HFF-Myc (cell line): Measurements from ENCODE around the gene BIRC7.

Experiments
- DNase-seq: peaks from one replicate; pipeline ENCODE4 v3.0.0-alpha.2; 2011; ENCODE audit warnings: low read depth; ENCODE audit errors: extremely low read depth
- H3K4me3 ChIP-seq: replicated peaks from 2 replicates; pipeline ENCODE4 v1.5.1; 2011; ENCODE audit warnings: low read depth, mild to moderate bottlenecking, control low read depth, low read length
- CTCF ChIP-seq: IDR thresholded peaks from 2 replicates; pipeline ENCODE4 v1.5.1; 2012; ENCODE audit warnings: mild to moderate bottlenecking, low read depth, low read length, control low read depth; ENCODE audit errors: missing control alignments

The BIRC7 gene

GRCh38 chr20:63252284-63252711 is 16.6 kb downstream of the BIRC7 start:
- H3K4me3 ChIP-seq, result no peak overlapping the region
- DNase-seq, result no peak
- no peak for TF ChIP-seq CTCF

GRCh38 chr20:63253065-63253437 is 17.3 kb downstream of the BIRC7 start:
- TF ChIP-seq CTCF, result no peak
- H3K4me3 ChIP-seq, result no peak overlapping the region
- no peak for DNase-seq

GRCh38 chr20:63253438-63254231 is 17.9 kb downstream of the BIRC7 start:
- DNase-seq, result no peak
- no peak overlapping the region for H3K4me3 ChIP-seq
- no peak for TF ChIP-seq CTCF

GRCh38 chr20:63254232-63254605 is 18.5 kb downstream of the BIRC7 start, which contains the start of gene NKAIN4:
Gene NKAIN4, minus strand, starts transcription at chr20:63254463. Its CDS starts 13 bp downstream, at chr20:63254450.
- DNase-seq, result no peak
- no peak for TF ChIP-seq CTCF
- H3K4me3 ChIP-seq, result no peak within 1 kb of the TSS

- H3K4me3 ChIP-seq, result no peak overlapping the region
- no peak for TF ChIP-seq CTCF
- no peak for DNase-seq
Observed at GRCh38 chr20:63254606-63255384, 19.1 kb downstream of the BIRC7 start.

- no peak for DNase-seq
- H3K4me3 ChIP-seq, result no peak overlapping the region
- no peak for TF ChIP-seq CTCF
Observed at GRCh38 chr20:63255931-63256704, 20.4 kb downstream of the BIRC7 start.
